BLaER1 treated with 17β-estradiol and CSF1 and Interleukin-3, amounts not matched to agents 10 nM and 100 nM (cell line): ENCODE data around the gene LNX1.

ENCODE experiments used
- H3K27ac ChIP-seq, 11 experiments: shearing (Covaris generic); formaldehyde crosslinking; 2 replicates each; pipeline ENCODE4 v1.8.1; 2022
- H3K27me3 ChIP-seq, 11 experiments: shearing (Covaris generic); formaldehyde crosslinking; 2 replicates each; pipeline ENCODE4 v1.8.1; 2022
- H3K36me3 ChIP-seq, 11 experiments: shearing (Covaris generic); formaldehyde crosslinking; 2 replicates each; pipeline ENCODE4 v1.8.1; 2022
- H3K4me1 ChIP-seq, 10 experiments: shearing (Covaris generic); formaldehyde crosslinking; 2 replicates each; pipeline ENCODE4 v1.8.1; 2022
- H3K4me2 ChIP-seq, 11 experiments: shearing (Covaris generic); formaldehyde crosslinking; 2 replicates each; pipeline ENCODE4 v1.8.1; 2022
- H3K4me3 ChIP-seq, 10 experiments: shearing (Covaris generic); formaldehyde crosslinking; 2 replicates each; pipeline ENCODE4 v1.8.1; 2022
- H3K9ac ChIP-seq, 11 experiments: shearing (Covaris generic); formaldehyde crosslinking; 2 replicates each; pipeline ENCODE4 v1.8.1; 2022
- H3K9me3 ChIP-seq, 11 experiments: shearing (Covaris generic); formaldehyde crosslinking; replicated peaks in 1 of 11; 2 replicates each; pipeline ENCODE4 v1.8.1; 2022
- H4K20me1 ChIP-seq, 11 experiments: shearing (Covaris generic); formaldehyde crosslinking; 2 replicates each; pipeline ENCODE4 v1.8.1; 2022
- Cebpa-rat ChIP-seq, 11 experiments: shearing (Covaris generic); IDR thresholded peaks; 2 replicates each; pipeline ENCODE4 v1.8.1; 2022

LNX1 gene

GRCh38 chr4:53551281-53551864, 39.9 kb downstream of the LNX1 start:
- H3K4me3 ChIP-seq: no peak overlapping the region
- no peaks in the 10 kb centered on the region; a peak in 1 of 22 replicates for H3K27me3 ChIP-seq
- no peak overlapping the region for H3K27ac ChIP-seq
- H3K4me2 ChIP-seq: no peak overlapping the region
- no peak overlapping the region for H3K9ac ChIP-seq
- TF ChIP-seq Cebpa-rat (IDR thresholded peaks at IDR 0.05): no peak
- no peaks in the 10 kb centered on the region for H3K36me3 ChIP-seq
- peaks cover 0 to 6% (median 3%) of the 10 kb centered on the region in 10 experiments; a peak in 6 of 20 replicates for H3K4me1 ChIP-seq
- peaks cover 0 to 10% (median 4%) of the 10 kb centered on the region in 11 experiments; a peak in 5 of 22 replicates for H3K9me3 ChIP-seq
- H4K20me1 ChIP-seq: no peaks in the 10 kb centered on the region

DNA sequence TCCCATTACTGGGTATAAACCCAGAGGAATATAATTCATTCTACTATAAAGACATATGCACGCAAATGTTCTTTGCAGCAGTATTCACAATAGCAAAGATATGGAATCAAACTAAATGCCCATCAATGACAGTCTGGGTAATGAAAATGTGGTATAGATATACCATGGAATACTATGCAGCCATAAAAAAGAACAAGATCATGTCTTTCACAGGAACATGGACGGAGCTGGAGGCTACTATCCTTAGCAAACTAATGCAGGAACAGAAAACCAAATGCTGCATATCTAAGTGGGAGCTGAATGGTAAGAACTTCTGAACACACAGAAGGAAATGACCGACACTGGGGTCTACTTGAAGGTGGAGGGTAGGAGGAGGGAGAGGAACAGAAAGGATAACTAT, 42.6 kb downstream of the LNX1 start:
- peaks cover 0 to 10% (median 4%) of the 10 kb centered on the region in 11 experiments; a peak in 4 of 22 replicates for H3K9me3 ChIP-seq
- no peaks in the 10 kb centered on the region for H4K20me1 ChIP-seq
- H3K4me1 ChIP-seq: no peaks in the 10 kb centered on the region
- TF ChIP-seq Cebpa-rat (IDR thresholded peaks at IDR 0.05): no peak
- no peaks in the 10 kb centered on the region for H3K36me3 ChIP-seq
- H3K9ac ChIP-seq: no peak overlapping the region
- no peak overlapping the region for H3K27ac ChIP-seq
- H3K4me2 ChIP-seq: no peak overlapping the region
- H3K27me3 ChIP-seq: no peaks in the 10 kb centered on the region; a peak in 1 of 22 replicates
- no peak overlapping the region for H3K4me3 ChIP-seq

DNA sequence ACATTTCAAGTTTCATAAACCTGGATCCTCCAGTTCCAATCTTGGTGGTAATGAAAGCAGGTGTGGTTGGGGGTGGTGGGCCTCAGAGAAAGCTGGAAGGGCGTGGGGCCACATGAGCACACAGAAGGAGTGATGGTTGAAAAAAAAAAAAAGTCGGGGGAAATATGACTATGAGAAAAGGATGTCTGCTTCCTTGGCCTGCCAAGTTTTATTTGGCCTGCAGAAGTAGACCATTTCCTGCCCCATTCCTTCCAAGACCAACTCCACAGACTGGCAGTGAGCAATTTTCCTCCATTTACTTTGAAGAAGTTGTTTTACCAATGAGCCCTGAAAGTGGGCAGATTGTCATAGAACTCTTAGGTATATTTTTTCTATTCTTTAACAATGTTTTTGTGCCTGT, 43.3 kb downstream of the LNX1 start:
- TF ChIP-seq Cebpa-rat (IDR thresholded peaks at IDR 0.05): no peak
- H3K9me3 ChIP-seq: peaks cover 0 to 10% (median 4%) of the 10 kb centered on the region in 11 experiments; a peak in 4 of 22 replicates
- H3K9ac ChIP-seq: no peak overlapping the region
- H3K27ac ChIP-seq: no peak overlapping the region
- no peaks in the 10 kb centered on the region for H3K36me3 ChIP-seq
- no peaks in the 10 kb centered on the region for H4K20me1 ChIP-seq
- H3K27me3 ChIP-seq: no peaks in the 10 kb centered on the region; a peak in 1 of 22 replicates
- H3K4me2 ChIP-seq: no peak overlapping the region
- no peak overlapping the region for H3K4me3 ChIP-seq
- no peaks in the 10 kb centered on the region for H3K4me1 ChIP-seq

- no peak overlapping the region for H3K27ac ChIP-seq
- no peaks in the 10 kb centered on the region for H4K20me1 ChIP-seq
- H3K4me2 ChIP-seq: no peak overlapping the region
- no peaks in the 10 kb centered on the region for H3K4me1 ChIP-seq
- no peaks in the 10 kb centered on the region; a peak in 1 of 22 replicates for H3K27me3 ChIP-seq
- no peaks in the 10 kb centered on the region for H3K36me3 ChIP-seq
- TF ChIP-seq Cebpa-rat (IDR thresholded peaks at IDR 0.05): no peak
- peaks cover 0 to 8% (median 3%) of the 10 kb centered on the region in 11 experiments; a peak in 4 of 22 replicates for H3K9me3 ChIP-seq
- no peak overlapping the region for H3K9ac ChIP-seq
- H3K4me3 ChIP-seq: no peak overlapping the region
Observed at GRCh38 chr4:53545942-53546581, 45.2 kb downstream of the LNX1 start.

- Histone ChIP-seq H4K20me1 (no peaks in the 10 kb centered on the region), H3K27me3 (no peaks in the 10 kb centered on the region; a peak in 1 of 22 replicates), H3K4me3 (no peak overlapping the region), H3K9me3 (peaks cover 0 to 5% (median 0%) of the 10 kb centered on the region in 11 experiments; a peak in 1 of 22 replicates), H3K27ac (no peak overlapping the region), H3K36me3 (no peaks in the 10 kb centered on the region), H3K4me2 (no peak overlapping the region), H3K9ac (no peak overlapping the region), H3K4me1 (no peaks in the 10 kb centered on the region)
- TF ChIP-seq Cebpa-rat (IDR thresholded peaks at IDR 0.05): no peak
Observed at GRCh38 chr4:53545273-53545672, 46.0 kb downstream of the LNX1 start.

- TF ChIP-seq Cebpa-rat (IDR thresholded peaks at IDR 0.05): no peak
- Histone ChIP-seq H3K4me1 (no peaks in the 10 kb centered on the region), H3K27ac (no peak overlapping the region), H3K9me3 (peaks cover 0 to 2% (median 0%) of the 10 kb centered on the region in 11 experiments; a peak in 1 of 22 replicates), H4K20me1 (no peaks in the 10 kb centered on the region), H3K4me2 (no peak overlapping the region), H3K4me3 (no peak overlapping the region), H3K27me3 (no peaks in the 10 kb centered on the region; a peak in 1 of 22 replicates), H3K36me3 (no peaks in the 10 kb centered on the region), H3K9ac (no peak overlapping the region)
Observed at GRCh38 chr4:53543561-53543960, 47.7 kb downstream of the LNX1 start.

DNA sequence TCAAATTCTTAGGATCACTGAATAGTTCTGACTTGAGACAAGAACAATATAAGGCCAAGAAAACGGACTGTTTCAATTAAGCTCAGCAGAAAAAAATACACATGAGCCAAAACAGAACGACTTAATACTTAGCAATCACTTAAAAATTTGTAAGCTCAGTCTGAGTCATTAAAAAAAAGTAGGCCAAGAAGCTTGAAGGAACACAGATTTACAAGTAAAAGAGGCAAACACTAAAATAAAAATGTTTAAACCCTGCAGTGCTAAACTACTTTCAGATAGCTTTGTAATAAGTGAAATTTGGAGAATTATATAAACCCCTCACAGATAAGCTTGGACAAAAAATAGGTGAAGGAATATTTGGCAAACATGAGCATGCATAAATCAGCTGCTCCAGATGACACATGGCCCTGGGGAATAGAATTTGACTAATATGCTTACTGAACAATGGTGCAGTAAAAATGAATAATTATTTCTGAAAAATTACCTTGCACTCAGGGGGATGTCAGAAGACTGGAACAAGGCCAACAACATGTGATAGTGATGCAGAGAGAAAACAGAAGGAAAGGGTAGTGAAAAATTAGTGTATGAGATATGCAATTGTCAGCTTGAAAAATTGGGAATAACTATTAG, 49.6 kb downstream of the LNX1 start:
- Histone ChIP-seq H3K27me3 (no peaks in the 10 kb centered on the region), H4K20me1 (no peaks in the 10 kb centered on the region), H3K36me3 (no peaks in the 10 kb centered on the region), H3K4me2 (no peak overlapping the region), H3K9ac (no peak overlapping the region), H3K27ac (no peak overlapping the region), H3K4me3 (no peak overlapping the region), H3K4me1 (0 out of 20 replicates have a peak, but pooled peaks cover 0 to 2% (median 0%) of the 10 kb centered on the region in 10 experiments), H3K9me3 (no peaks in the 10 kb centered on the region)
- no peak for TF ChIP-seq Cebpa-rat (IDR thresholded peaks at IDR 0.05)

DNA sequence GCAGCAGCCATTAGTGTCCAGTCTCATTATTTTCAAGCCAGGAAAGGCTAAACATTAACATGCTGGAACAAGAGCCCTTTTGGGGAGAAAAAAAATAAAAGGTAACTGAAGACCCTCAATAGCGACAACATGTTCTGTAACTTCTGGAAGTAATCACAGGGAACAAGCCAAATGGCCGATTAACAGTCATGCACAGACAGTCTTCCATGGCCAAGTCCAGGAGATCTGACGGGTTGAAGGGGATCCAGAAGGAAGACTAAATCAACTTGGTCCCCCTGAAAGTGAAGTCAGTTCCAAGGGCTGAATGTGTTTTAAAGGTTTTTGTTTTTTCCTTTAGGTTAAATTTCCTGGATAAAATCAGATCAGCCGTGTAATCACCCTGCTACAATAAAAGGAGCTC, 52.5 kb downstream of the LNX1 start:
- no peak for TF ChIP-seq Cebpa-rat (IDR thresholded peaks at IDR 0.05)
- H3K4me1 ChIP-seq: peaks cover 0 to 12% (median 0%) of the 10 kb centered on the region in 10 experiments; a peak in 5 of 20 replicates
- H3K4me2 ChIP-seq: no peak overlapping the region

DNA sequence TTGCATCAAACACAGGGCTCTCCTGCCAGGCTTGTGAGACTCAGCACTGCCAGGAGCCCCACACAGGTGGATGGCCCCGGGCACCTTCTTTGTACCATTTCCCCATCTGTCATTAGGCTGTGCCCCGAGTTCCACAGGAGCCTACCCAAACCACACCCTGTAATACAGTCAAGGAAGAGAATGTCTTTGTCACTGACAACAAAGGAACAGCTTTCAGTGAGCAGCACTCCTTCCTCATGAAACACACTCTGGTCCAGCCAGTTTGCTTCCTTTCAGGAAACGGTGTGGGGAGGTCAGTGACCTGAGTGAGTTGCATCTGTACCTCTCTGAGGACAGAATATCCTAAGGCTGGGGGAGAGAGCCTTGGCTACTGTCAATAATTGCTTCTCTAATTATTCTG, 53.7 kb downstream of the LNX1 start:
- Histone ChIP-seq H3K9ac (no peak overlapping the region), H3K36me3 (no peaks in the 10 kb centered on the region), H3K4me1 (peaks cover 0 to 12% (median 0%) of the 10 kb centered on the region in 10 experiments; a peak in 5 of 20 replicates), H3K4me3 (no peak overlapping the region), H3K4me2 (no peak overlapping the region), H3K9me3 (no peaks in the 10 kb centered on the region), H4K20me1 (no peaks in the 10 kb centered on the region), H3K27me3 (no peaks in the 10 kb centered on the region), H3K27ac (no peak overlapping the region)
- no peak for TF ChIP-seq Cebpa-rat (IDR thresholded peaks at IDR 0.05)

More for the DNA sequence above, 52.5 kb downstream of the LNX1 start:
- Histone ChIP-seq H4K20me1 (no peaks in the 10 kb centered on the region), H3K4me3 (no peak overlapping the region), H3K9me3 (no peaks in the 10 kb centered on the region), H3K36me3 (no peaks in the 10 kb centered on the region), H3K27me3 (no peaks in the 10 kb centered on the region), H3K9ac (no peak overlapping the region), H3K27ac (no peak overlapping the region)
